Measurements from ENCODE around the gene ANKRD12.
"Not testable (repeated sequence)": the region's sequence is repeated elsewhere in the genome, so short reads cannot be mapped to it uniquely, and the experiment has no call there.

ANKRD12 gene

GRCh38 chr18:9147440-9148202 is 11.0 kb downstream of the ANKRD12 start:
- peak; percentile 88 for DNase-seq

DNA sequence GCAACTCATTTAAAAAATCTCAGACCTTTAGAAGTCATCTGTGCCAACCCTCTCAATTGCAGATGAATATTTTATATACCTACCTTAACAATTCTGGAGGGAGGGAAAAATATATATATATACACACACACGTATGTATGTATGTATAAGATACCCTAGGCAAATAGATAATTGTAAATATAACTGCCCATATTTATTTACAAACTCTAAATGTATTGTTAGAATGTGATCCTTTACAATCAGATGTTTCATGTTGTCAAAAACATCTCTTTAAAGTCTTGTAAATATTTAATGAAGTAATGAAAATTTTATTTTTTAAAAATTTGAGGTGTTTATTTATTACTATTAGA is 11.6 kb downstream of the ANKRD12 start:
- DNase-seq: no peak

- DNase-seq: peak; percentile 38
Observed at GRCh38 chr18:9150121-9150520, 13.5 kb downstream of the ANKRD12 start.

GRCh38 chr18:9153256-9153655 is 16.7 kb downstream of the ANKRD12 start:
- peak; percentile 53 for DNase-seq

DNA sequence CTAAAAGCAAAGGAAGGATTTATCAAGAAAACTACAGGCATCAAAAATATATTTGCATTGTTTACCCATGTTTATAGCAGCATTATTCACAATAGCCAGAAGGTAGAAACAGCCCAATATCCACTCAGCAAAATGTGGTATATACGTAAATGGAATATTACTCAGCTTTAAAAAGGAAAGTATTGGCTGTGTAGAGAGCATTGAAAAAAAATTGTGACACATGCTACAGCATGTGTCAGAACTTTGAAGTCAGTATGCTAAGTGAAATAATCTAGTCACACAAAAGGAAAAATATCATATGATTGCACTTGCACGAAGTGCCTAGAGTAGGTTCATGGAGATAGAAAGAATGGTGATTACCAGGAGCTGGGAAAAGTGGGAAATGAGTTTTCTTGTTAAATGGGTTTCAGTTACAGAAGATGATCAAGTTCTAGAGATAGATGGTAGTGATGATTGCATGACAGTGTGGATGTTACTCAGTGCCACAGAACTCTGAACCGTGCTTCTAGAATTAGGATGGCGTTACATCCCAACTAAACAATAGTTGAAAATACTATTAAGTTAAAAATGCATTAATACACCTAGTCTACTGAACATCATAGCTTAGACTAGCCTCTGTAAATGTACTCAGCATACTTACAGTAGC is 20.1 kb downstream of the ANKRD12 start:
- DNase-seq: no peak

DNA sequence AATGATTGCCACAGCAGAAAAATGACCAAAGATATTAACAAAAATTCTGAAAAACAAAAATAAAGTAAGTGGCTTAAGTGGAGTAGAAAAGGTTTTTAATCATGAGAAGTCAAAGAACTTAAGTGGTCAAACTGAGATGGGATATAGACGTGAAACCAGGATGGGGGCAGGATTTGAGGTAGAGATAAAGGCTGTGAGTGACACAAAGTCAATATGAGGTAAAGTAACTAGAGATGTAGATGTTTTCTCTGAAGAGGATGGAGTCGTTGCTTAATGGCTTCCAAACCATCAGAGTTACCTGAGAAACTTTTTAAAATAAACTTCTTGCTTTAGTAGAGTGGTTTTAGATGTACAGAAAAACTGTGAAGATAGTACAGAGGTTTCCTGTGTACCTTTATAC is 21.2 kb downstream of the ANKRD12 start:
- DNase-seq: no peak

- no peak for DNase-seq
Observed at GRCh38 chr18:9160014-9160413, 23.4 kb downstream of the ANKRD12 start.

- not testable (repeated sequence) for DNase-seq
Observed at GRCh38 chr18:9162663-9163062, 26.1 kb downstream of the ANKRD12 start.

- DNase-seq: not testable (repeated sequence)
Observed at GRCh38 chr18:9164149-9164548, 27.6 kb downstream of the ANKRD12 start.

DNA sequence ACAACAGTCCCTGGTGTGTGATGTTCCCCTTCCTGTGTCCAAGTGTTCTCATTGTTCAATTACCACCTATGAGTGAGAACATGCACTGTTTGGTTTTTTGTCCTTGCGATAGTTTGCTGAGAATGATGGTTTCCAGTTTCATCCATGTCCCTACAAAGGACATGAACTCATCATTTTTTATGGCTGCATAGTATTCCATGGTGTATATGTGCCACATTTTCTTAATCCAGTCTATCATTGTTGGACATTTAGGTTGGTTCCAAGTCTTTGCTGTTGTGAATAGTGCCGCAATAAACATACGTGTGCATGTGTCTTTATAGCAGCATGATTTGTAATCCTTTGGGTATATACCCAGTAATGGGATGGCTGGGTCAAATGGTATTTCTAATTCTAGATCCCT is 29.3 kb downstream of the ANKRD12 start:
- not testable (repeated sequence) for DNase-seq

DNA sequence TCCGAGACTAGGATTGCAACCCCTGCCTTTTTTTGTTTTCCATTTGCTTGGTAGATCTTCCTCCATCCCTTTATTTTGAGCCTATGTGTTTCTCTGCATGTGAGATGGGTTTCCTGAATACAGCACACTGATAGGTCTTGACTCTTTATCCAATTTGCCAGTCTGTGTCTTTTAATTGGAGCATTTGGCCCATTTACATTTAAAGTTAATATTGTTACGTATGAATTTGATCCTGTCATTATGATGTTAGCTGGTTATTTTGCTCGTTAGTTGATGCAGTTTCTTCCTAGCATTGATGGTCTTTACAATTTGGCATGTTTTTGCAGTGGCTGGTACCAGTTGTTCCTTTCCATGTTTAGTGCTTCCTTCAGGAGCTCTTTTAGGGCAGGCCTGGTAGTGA is 32.9 kb downstream of the ANKRD12 start:
- DNase-seq: not testable (repeated sequence)

- not testable (repeated sequence) for DNase-seq
Observed at GRCh38 chr18:9171919-9172318, 35.3 kb downstream of the ANKRD12 start.

DNA sequence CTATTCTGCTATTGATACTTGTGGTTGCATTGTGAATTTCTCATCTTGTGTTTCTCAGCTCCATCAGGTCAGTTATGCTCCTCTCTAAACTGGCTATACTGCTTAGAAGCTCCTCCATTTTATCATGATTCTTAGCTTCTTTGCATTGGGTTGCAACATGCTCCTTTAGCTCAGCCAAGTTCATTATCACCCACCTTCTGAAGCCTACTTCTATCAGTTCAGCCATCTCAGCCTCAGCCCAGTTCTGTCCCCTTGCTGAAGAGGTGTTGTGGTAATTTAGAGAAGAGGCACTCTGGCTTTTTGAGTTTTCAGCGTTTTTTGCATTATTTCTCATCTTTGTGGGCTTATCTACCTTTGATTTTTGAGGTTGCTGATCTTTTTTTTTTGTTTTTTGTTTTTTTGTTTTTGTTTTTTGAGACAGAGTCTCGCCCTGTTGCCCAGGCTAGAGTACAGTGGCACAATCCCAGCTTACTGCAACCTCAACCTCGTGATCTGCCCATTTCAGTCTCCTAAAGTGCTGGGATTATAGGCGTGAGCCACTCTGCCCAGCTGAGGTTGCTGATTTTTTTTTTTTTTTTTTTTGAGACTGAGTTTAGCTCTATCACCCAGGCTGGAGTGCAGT is 36.0 kb downstream of the ANKRD12 start:
- no peak for DNase-seq

DNA sequence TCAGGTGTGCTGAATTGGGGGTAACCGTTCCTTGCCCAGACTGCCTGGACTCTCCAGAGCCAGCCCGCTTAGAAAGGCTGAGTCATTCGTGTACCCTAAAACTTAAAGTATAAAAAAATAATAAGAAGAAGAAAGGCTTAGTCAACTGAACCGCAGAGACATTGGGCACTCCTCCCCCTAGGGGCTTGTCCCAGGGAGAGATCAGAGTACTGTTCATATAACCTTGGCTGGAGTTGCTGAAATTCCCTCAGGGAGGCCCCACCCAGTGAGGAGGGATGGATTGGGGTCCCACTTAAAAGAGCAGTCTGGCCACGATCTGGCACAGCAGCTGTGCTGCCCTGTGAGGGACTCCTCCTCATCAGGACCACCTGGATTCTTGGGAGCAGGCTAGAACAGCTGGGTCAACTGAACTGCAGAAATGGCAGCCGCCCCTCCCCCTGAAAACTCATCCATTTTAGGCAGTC is 37.2 kb downstream of the ANKRD12 start:
- no peak for DNase-seq

DNA sequence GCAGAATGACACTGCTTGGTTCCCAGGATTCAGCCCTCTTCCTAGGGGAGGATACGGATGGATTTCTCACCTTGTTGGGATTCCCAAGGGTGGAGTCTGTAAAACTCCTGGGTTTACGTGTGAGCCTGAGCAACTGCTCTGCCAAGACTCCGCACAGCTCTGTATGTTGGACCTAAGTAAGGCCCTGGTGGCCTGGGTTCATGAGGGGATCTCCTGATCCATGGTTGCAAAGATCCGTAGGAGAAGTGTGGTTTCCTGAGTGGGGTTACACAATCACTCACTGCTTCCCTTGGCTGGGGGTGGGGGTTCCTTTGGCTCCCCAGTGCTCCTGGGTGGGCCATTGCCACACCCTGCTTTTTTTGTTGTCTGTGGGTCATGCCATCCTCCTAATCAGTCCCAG is 37.7 kb downstream of the ANKRD12 start:
- DNase-seq: peak; percentile 40

DNA sequence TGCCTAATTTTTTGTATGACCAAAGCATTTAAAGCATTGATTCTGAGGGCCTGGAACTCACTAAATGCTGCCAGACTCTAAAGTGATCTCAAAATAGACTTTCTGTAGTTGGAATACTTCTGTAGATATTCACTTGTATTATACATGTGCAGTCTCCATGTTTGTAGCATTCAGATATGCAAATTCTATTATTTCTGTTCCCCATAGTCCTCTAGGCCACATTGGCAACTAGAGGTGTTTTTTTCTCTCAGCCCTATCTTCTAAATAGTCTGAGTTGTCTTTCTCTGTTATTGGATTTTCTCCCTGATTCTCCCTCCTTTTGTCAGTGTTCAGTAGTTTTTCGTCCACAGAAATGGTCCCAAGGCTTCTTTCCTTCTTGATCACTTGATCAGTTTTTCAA is 38.5 kb downstream of the ANKRD12 start:
- DNase-seq: no peak

DNA sequence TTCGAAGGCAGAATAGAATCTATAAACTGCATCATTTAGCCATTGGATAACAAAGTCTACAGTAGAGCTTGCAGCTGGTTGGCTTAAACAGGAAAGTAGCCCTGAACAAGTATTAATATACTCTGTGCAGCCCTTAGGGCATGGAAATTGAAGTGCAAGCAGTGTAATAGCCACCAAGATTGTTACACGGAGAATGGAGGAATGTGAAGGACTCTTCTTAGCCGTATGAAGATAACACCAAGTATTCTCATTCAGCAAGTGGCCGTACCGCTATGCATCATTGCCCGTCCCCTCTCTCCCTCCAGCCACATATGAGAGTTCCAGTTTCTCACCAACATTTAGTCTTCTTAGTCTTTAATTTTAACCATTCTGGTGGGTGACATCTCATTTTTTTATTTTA is 40.5 kb downstream of the ANKRD12 start:
- no peak for DNase-seq

DNA sequence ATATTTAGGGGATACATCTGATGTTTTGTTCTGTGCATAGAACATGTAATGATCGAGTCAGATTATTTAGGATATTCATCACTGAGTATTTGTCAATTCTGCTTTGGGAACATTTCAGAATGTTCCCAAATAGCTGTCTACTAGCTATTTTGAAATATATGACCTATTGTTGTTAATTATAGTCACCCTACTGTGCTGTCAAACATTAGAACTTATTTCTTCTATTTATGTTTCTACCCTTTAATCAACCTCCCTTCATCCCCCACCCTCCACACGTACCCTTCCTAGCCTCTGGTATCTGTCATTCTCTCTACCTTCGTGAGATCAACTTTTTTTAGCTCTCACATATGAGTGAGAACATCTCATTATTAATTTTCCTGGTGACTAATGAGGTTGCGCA is 40.9 kb downstream of the ANKRD12 start:
- DNase-seq: no peak

- DNase-seq: no peak
Observed at GRCh38 chr18:9178557-9178956, 42.0 kb downstream of the ANKRD12 start.

DNA sequence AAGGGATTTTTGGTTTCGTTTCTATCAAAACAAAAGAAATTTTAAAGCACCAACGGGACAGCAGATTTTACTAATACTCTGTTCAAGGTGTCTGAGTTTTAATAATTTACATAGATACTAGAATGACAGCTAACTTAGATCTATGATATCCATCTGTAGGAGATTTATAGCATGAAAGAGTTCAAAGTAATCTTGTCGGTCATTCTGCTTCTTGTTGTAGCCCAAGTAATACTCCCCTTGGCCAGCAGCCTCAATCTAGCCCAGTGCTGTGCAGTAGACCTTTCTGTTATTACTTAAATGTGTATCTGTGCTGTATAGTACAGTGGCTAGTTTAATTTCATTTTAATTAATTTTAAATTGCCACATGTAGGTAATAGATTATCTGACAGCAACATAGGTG is 44.7 kb downstream of the ANKRD12 start:
- no peak for DNase-seq

DNA sequence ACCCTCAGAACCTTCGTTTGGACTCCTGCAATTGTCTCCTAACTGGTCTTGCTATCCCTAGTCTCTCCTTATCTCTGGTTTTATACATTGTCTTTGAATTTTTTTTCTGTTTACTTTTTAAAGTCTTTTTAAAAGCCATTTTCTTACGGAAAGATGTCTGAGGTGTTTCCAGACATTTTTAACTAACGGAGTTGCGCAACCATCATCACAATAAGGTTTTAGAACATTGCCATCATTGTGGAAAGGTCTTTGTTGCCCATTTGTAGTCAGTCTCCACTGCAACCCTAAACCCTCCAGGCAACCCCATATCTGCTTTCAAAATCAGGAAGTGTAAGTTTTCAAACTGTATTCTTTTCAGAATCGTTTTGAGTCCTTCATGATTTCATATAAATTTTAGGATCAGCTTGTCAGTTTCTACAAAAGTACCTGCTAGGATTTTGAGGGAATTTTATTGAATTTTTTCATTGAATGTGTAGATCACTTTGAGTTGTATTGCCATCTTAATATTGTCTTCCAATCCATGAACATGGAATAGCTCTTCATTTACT is 46.3 kb downstream of the ANKRD12 start:
- DNase-seq: no peak

DNA sequence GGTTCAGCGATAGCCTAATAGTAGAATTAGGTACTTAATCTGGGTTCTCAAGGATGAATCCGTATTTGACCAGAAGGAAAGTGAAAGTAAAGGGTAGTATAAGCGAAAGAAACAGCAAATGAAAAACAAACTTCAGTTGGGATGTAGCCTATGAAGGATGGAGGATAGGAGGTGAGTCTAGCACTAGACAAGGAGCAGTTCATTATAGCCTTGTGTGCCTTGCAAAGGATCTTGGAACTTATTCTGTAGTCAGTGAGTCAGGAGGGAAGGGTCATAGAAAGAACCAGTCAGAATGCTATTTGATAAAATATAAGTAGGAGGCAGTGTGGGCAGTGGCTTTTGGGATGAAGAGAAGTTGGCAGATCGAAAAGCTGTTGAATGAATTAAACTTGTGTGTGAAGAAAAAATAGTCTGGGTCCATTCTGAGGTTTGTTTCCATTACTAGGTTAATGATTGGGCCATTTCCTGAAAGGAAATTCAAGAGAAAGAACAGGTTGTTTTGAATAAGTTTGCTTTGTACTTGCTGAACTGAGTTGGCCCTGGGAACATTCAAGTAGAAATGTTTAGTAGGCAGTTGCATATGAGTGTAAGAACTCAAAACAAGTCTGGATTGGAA is 48.5 kb downstream of the ANKRD12 start:
- peak; percentile 45 for DNase-seq

Measured in GF-D8 (cell line).